HG02840 (cell line): ENCODE data around the gene CAMK2A.
A peak's percentile ranks its signal among the peaks of the same experiment; 100 is the strongest.

Source experiments
- ATAC-seq: cut with Tn5 transposase; IDR thresholded peaks from one replicate; pipeline ENCODE4 v1.9.1; 2021; ENCODE audit warnings: mild to moderate bottlenecking, moderate library complexity, moderate number of reproducible peaks; ENCODE audit not compliant: unreplicated experiment, low FRiP score

The CAMK2A gene

GRCh38 chr5:150219142-150219541, 70.4 kb downstream of the CAMK2A start:
- no peak for ATAC-seq

GRCh38 chr5:150218693-150219035, 70.9 kb downstream of the CAMK2A start:
- ATAC-seq = no peak

- ATAC-seq = peak; percentile 73
Measured at GRCh38 chr5:150217873-150218692, 71.5 kb downstream of the CAMK2A start.

GRCh38 chr5:150217038-150217437, 72.5 kb downstream of the CAMK2A start:
- no peak for ATAC-seq

- ATAC-seq = no peak
Measured at GRCh38 chr5:150215979-150216944, 73.3 kb downstream of the CAMK2A start.

GRCh38 chr5:150214289-150214688, 75.3 kb downstream of the CAMK2A start:
- no peak for ATAC-seq

GRCh38 chr5:150213530-150213929, 76.0 kb downstream of the CAMK2A start:
- ATAC-seq = no peak

GRCh38 chr5:150211156-150212030, 78.2 kb downstream of the CAMK2A start:
- ATAC-seq = no peak

- ATAC-seq = no peak
Measured at GRCh38 chr5:150210644-150211043, 78.9 kb downstream of the CAMK2A start.

- ATAC-seq = no peak
Measured at GRCh38 chr5:150209099-150209635, 80.4 kb downstream of the CAMK2A start.

- ATAC-seq = no peak
Measured at GRCh38 chr5:150208187-150209098, 81.1 kb downstream of the CAMK2A start.

GRCh38 chr5:150206779-150207115, 82.8 kb downstream of the CAMK2A start:
- no peak for ATAC-seq

- no peak for ATAC-seq
Measured at GRCh38 chr5:150206098-150206778, 83.3 kb downstream of the CAMK2A start.

- no peak for ATAC-seq
Measured at GRCh38 chr5:150204590-150204960, 85.0 kb downstream of the CAMK2A start.

- ATAC-seq = no peak
Measured at GRCh38 chr5:150203832-150204589, 85.6 kb downstream of the CAMK2A start.

- ATAC-seq = no peak
Measured at GRCh38 chr5:150202501-150202900, 87.1 kb downstream of the CAMK2A start.

- ATAC-seq = no peak
Measured at GRCh38 chr5:150197476-150197875, 92.1 kb downstream of the CAMK2A start.

- no peak for ATAC-seq
Measured at GRCh38 chr5:150196986-150197385, 92.6 kb downstream of the CAMK2A start.
